Epithelial cell of prostate (primary cell): ENCODE data around the gene EEF2.

Experiments
- DNase-seq: peaks from one replicate; pipeline ENCODE4 v3.0.0-alpha.2; 2011; ENCODE audit warnings: low read depth, low spot score
- H3K27ac ChIP-seq: fragments of 450-650 bp; 2 replicates; pipeline ENCODE4 v1.5.1; 2017; ENCODE audit warnings: mild to moderate bottlenecking

The EEF2 gene

DNA sequence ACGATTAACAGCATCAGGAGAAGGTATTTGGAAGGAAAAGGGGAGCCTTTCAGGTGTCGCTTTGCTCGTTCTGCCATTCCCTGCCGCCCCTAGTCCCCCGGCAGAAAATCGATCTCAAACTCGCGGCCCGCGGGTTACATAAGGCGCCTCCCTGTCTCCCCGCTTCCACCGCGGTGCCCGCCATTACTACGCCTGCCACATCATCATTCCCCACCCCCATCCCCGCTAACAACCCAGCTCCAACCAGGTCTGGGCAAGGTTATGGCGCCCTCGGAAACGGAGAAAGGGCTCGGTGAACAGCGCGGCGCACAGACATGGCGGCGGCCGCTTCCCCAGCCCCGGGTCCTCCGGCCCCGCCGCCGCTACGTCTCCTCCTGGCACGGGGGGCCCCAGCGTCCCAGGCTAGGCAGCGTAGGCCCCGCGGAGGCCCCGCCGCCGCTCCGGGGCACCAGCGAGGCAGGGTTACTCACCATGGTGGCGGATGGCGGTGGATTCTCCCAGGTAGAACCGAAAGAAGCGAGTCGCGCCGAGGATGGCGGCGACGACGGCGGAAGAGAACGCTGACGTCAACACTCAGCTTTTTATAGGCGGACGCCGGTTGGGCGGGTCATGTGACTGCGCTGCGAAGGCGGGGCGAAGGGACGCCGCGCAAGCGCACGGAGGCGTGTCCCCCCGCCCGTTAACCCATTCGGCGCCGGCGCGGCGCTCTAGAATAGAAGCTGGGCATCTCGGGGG, at the start of gene EEF2:
EEF2 (minus strand) TSS at position 556 of the 735 bp plus-strand sequence; CDS start at position 473, 83 bp downstream.
- DNase-seq: peak; percentile 45
- H3K27ac ChIP-seq: peak within 1 kb of the TSS; percentile 93

GRCh38 chr19:4034048-4035017, 49.1 kb upstream of the EEF2 start:
- H3K27ac ChIP-seq: no peak overlapping the region
- DNase-seq: no peak

DNA sequence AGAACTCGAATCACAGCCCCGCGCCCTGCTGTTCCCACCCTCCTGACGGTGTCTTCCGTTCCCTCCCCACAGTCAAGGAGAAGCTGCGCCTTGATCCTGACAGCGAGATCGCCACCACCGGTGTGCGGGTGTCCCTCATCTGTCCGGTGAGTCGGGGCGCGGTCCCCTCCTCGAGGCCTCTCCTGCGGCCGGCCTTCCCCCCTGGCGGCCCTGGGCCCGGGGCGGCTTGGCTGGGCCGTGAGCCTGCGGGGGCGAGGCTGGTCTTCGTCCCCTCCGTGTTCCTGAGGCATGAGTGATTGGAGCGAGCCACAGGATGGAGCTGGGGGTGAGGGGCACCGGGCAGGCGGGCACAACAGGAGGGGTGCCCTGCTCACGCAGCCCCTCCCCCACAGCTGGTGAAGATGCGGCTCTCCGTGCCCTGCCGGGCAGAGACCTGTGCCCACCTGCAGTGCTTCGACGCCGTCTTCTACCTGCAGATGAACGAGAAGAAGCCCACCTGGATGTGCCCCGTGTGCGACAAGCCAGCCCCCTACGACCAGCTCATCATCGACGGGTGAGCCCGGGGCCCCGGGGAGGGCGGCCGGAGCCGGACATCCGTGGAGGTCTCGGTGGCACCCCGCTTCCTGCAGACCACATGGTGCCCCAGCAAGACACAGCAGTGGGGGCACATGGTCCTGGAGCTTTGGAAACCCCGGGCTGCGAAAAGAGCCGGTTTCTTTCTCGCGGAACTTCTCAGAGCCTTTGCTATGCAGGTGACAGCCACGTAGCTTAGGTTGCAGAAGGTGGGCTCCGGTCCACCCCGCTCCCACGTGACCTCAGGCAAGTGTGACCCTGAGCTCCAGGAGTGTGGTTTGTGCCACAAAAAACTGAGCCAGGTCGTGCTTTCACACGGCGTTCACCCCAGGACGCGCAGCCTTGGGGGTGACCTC, 48.0 kb upstream of the EEF2 start:
- DNase-seq: no peak
- H3K27ac ChIP-seq: no peak overlapping the region

DNA sequence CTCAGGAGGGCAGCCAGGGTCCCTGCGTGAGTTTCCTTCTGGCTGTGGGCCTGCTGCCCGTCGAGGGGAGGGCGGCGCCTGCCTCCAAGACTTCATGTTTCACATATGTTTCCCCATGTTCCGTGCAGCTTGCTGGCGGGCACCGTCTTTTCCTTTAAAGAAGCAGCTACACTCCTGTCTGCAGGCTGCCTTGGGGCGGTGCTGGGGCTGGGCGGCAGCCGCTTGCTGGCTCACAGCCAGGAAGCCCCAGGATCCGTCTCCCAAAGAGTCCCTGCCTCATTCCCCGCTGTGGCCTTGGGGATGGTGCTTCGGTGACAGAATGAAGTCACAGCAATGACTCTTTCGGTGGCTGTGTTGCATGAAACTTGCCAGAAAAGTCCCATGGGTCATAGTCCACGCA, 47.2 kb upstream of the EEF2 start:
- no peak overlapping the region for H3K27ac ChIP-seq
- no peak for DNase-seq

DNA sequence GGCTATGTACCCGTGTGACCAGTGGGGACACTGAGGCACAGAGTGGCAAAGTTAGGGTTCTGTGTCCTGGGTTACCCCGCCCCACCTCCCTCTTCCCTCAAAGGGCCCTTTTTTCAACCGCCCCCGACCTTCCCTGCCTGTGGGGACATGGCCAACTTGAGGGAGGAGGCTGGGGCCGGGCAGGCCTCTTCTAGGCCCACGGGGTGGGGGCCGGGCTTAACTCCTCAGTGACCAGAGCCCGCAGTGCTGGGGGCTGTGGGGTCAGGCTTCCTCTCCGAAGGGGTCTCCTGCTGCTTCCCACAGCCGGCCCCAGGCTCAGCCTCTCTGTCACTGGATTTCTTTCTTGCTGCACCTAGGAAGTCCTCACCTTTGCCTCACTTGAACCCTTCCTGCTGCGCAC, 46.2 kb upstream of the EEF2 start:
- H3K27ac ChIP-seq: no peak overlapping the region
- DNase-seq: no peak

GRCh38 chr19:4030981-4031380, 45.7 kb upstream of the EEF2 start:
- H3K27ac ChIP-seq: no peak overlapping the region
- DNase-seq: no peak

DNA sequence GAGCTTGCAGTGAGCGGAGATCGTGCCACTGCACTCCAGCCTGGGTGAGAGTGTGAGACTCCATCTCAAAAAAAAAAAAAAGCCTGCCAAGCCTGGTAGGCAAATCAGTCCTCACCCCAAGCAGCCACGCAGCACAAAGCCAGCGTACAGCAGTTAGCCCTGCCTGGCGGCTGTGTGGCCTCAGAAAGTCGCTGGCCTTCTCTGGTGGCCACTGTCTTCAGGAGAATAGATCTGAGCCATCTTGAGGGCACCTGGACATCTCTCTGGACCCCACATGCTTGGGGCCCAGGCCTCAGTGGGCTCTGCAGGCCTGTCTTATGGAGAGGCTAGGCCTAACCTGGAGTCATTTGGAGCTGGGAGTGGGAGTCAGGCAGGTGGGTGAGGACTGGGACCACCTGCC, 45.3 kb upstream of the EEF2 start:
- DNase-seq: no peak
- no peak overlapping the region for H3K27ac ChIP-seq

DNA sequence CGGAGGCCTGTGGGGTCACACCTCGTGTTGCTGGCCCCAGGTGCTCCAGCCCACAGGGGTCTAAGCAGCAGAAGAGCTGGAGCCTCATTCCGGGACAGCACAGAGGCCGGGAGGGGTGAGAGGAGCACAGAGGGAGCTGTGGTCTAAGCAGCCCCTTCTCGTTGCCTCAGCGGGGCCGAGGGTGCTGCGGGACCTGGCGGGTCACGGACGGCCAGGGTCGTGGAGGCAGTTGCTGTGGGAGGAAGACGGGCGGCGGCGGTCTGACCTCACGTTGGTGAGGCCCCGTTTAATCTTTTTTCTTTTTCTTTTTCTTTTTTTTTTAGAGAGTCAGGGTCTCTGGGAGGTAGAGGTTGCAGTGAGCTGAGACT, 44.0 kb upstream of the EEF2 start:
- no peak for DNase-seq
- H3K27ac ChIP-seq: no peak overlapping the region

DNA sequence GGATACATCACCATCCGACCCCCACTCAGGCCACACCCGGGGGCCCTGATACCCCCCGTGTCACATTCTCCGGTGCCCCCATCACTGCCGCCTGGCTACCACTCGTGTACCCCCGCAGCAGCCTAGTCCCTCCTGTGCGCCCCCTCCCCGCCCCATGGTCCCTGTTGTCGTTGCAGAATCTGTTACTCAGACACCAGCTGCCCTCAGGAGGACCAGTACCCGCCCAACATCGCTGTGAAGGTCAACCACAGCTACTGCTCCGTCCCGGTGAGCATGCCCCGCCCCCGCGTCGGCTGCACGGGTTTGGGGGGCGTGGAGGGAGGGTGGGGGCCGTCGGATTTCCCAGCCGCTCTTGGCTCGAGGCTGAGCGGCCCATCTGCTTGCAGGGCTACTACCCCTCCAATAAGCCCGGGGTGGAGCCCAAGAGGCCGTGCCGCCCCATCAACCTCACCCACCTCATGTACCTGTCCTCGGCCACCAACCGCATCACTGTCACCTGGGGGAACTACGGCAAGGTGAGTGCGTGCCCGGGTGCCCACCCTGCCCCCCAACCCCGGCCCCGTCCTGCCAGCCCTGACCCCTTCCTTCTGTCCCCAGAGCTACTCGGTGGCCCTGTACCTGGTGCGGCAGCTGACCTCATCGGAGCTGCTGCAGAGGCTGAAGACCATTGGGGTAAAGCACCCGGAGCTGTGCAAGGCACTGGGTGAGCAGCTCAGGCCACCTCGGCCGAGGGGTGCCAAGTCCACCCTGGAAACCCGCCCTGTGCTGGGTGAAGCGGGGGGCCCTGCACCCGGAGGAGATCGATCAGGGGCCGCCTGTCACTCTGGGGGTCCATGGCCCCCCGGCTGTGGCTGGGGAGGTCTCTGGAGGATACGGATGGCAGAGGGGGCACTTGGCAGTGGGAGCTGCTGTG, 43.3 kb upstream of the EEF2 start:
- no peak overlapping the region for H3K27ac ChIP-seq

DNA sequence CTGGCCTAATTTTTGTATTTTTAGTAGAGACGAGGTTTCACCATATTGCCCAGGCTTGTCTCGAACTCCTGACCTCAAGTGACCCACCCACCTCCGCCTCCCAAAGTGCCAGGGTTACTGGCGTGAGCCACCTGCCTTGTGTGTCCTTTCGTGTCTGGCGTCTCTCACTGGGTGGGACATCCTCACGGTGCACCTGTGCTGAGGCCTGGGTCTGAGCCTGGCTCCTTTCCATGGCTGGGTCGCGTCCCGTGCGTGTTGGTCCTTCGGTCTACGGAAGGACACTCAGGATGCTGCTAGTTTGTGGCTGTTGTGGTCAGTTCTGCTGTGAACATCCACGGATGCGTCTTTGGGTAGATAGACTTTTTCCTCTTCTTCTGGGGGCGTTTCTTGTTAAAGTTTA, 41.9 kb upstream of the EEF2 start:
- no peak overlapping the region for H3K27ac ChIP-seq
- DNase-seq: no peak

More for the DNA sequence above, 43.3 kb upstream of the EEF2 start:
- DNase-seq: no peak

- no peak overlapping the region for H3K27ac ChIP-seq
- no peak for DNase-seq
Measured at GRCh38 chr19:4025317-4025716, 40.1 kb upstream of the EEF2 start.

DNA sequence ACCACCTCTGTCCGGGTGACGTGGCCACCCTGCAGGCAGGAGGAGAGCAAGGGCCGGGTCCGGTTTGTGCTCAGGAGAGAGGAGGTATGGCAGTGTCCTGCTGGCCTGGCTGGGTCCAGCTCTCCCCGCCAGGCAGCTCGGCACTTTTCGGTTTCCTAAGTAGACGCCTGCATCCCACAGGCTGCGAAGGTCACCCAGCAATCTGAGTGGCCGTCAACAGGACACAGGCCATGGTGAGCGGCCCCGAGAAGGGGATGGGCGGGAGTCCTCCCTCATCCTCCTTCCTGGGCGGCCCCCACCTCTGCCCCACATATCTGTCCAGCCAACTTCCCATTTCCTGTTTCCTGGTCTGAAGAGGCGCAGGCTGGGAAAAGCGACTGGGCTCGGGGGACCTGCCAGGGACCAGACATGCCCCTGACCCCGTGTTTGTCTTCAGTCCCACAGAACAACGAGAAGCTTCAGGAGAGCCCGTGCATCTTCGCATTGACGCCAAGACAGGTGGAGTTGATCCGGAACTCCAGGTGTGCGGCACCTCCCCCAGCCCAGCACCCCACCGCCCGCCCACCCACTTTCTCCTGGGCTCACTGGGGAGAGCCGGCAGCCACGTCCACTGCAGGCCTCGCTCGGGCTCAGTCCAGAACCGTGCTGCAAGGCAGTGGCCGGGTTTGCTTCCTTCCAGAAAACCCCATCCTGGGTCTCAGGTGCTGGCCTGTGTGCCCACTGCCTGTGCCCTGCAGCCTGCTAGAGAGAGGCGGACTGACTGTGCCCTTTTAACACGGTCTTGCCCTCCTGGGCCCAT, 38.5 kb upstream of the EEF2 start:
- DNase-seq: no peak
- no peak overlapping the region for H3K27ac ChIP-seq

GRCh38 chr19:4019578-4019977, 34.3 kb upstream of the EEF2 start:
- DNase-seq: no peak
- H3K27ac ChIP-seq: no peak overlapping the region

- H3K27ac ChIP-seq: no peak overlapping the region
- DNase-seq: no peak
Measured at GRCh38 chr19:4018775-4019504, 33.7 kb upstream of the EEF2 start.

DNA sequence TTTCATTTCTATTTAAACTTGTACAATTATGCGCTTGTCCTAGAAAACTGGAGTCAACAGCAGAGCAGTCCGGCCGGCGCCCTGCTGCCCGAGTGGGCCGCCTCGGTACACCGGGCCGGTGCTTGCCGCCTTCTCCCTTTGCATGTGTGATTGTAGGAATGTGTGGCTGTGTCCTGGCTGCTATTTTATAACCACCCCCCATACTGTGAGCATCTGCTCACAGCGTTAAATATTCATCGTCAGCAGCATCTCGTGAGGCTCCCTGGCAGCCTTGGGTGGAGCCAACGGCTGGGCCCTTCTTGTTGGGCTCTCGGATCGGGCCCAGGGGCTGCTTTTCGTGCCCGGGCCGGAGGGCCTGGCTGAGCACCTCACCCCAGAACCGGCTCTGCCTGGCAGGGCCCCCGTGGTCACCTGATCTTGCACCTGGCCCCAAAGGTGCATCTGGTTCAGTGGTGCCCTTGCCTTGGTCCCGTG, 32.9 kb upstream of the EEF2 start:
- H3K27ac ChIP-seq: no peak overlapping the region
- DNase-seq: no peak

GRCh38 chr19:4016903-4017638, 31.8 kb upstream of the EEF2 start:
- DNase-seq: no peak
- no peak overlapping the region for H3K27ac ChIP-seq

DNA sequence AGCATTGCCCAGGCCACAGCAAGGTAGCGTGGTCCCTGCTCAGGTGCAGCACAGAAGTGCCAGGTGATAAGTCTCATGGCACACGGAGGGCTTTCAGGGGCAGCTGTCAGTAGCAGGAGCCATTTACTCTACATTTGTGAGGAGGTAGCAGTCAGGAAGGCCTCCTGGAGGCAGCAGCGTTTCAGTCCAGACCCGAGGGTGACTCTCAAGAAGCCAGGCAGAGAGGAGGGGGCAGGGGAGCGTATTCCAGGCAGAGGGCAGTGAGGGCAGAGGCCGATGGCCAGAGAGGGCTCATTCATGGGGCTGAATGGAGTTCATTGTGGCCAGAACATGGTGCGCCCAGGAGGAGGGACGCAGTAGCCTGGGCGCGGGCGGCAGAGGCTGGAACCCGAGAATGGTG, 31.2 kb upstream of the EEF2 start:
- DNase-seq: no peak
- H3K27ac ChIP-seq: no peak overlapping the region
